Prostate gland (tissue), 2 donors: Measurements from ENCODE around the gene PLA2G4E. TPM values are rescaled to one million over a fixed set of nuclear protein-coding genes. Genes with fewer than 3 reads are reported as not detected.

ENCODE experiments used
- DNase-seq: peaks from one replicate; pipeline ENCODE4 v3.0.0-alpha.2; 2019; ENCODE audit warnings: low spot score
- H3K27ac ChIP-seq, 2 donors: fragments of 200-600 bp; sonication (generic); 2 replicates each; pipeline ENCODE4 v1.5.1; 2017 to 2019
- H3K27me3 ChIP-seq: fragments of 200-600 bp; sonication (generic); replicated peaks from 2 replicates; pipeline ENCODE4 v1.5.1; 2019; ENCODE audit not compliant: insufficient read depth
- H3K36me3 ChIP-seq, 2 donors: fragments of 200-600 bp; sonication (generic); 1 replicate in 1 of 2; 2 replicates in 1 of 2; pipeline versions ENCODE4 v1.5.1 to v1.8.1; 2017 to 2019
- H3K4me1 ChIP-seq: fragments of 200-600 bp; sonication (generic); replicated peaks from 2 replicates; pipeline ENCODE4 v1.5.1; 2019
- H3K4me3 ChIP-seq, 2 donors: fragments of 200-600 bp; sonication (generic); 2 replicates each; pipeline ENCODE4 v1.5.1; 2017 to 2019
- H3K9me3 ChIP-seq: fragments of 200-600 bp; sonication (generic); 2 replicates; pipeline ENCODE4 v1.5.1; 2017
- POLR2A ChIP-seq: fragments of 450-650 bp; IDR thresholded peaks from one replicate; pipeline ENCODE4 v1.6.1; 2016; ENCODE audit warnings: antibody characterized with exemption, mild to moderate bottlenecking
- POLR2AphosphoS5 ChIP-seq: sonication (generic); formaldehyde crosslinking; IDR thresholded peaks from one replicate; pipeline ENCODE4 v1.6.1; 2017; ENCODE audit warnings: antibody characterized with exemption
- WGBS: methylation state at CpG from one replicate; pipeline ENCODE4 v1.1.5; 2018; 5-methylcytosine and 5-hydroxymethylcytosine counted together
- intact Hi-C: fragments of 100-400 bp; cut with DNase I; formaldehyde crosslinking; loops from one replicate; pipeline ENCODE4 v1.14.2; 2022
- total RNA-seq, 2 donors: library from RNA; depleted of rRNA; stranded (reverse); fragments of >200 nt; gene quantifications; one replicate each; pipeline ENCODE4 v1.1.0, GENCODE V29; 2016
- TF ChIP-seq, protein P1 (sequence below), 4 experiments: fragments of 200-600 bp in 2 of 4; fragments of 450-650 bp in 2 of 4; sonication (generic) in 2 of 4; IDR thresholded peaks; 1 replicate in 3 of 4; 2 replicates in 1 of 4; pipeline ENCODE4 v1.5.1; 2016 to 2019; ENCODE audit warnings: antibody characterized with exemption in 4 of 4, mild to moderate bottlenecking in 2 of 4, moderate library complexity in 2 of 4

The PLA2G4E gene
- total RNA-seq, 2 donors from 2014 or later, result 0.17 to 0.18 TPM

DNA sequence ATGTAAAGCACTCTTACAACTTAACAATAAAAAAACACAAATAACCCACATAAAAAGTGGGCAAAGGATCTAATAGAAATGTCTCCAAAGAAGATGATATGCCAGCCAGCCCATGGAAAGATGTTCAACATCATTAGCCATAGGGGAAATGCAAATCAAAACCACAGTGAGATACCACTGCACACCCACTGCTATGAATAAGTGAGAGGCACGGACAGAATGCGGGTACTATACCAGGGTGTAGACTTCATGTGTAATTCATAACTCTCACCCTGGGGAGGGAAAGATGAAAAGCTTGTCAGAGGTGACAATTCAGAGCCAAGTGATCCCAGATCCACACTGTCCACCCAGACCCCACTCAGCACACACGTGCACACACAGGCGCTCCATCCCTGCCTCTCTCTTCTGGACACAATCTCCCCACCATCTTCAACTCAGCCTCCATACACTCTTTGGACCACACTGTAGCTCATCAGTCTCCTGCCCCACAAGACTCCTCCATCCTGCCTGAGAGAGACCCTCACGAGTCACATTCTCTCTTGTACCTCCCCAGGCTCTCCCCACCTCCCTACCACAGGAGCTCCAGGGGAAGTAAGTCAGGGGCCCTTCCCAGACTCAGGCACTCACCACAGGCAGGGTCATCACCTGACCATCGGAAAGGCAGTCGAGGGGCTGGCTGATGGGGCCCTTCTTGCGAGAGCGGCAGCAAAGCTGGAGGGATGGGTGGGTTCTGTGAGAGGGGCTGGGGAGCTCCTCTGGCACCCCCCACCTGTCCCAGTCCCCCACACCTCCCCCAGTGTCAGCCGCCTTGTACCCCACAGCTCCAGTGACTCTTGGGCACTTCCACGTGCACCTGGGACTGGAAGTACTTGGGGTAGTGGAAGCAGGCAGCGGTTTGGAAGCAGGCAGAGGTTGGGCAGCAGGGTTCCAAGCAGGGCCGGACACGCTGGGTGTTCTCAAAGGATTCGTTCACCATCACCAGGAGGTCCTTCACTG is 21.3 kb downstream of the PLA2G4E start:
- no peak for DNase-seq
- Histone ChIP-seq H3K9me3 (no peaks in the 10 kb centered on the region), H3K27ac (no peak overlapping the region), H3K27me3 (no peaks in the 10 kb centered on the region), H3K36me3 (no peaks in the 10 kb centered on the region), H3K4me3 (no peak overlapping the region), H3K4me1 (peaks cover 7% of the 10 kb centered on the region)
- intact Hi-C loops, result no loop called here
- TF ChIP-seq POLR2AphosphoS5 (no peak), POLR2A (no peak)
- TF ChIP-seq, protein P1, sequence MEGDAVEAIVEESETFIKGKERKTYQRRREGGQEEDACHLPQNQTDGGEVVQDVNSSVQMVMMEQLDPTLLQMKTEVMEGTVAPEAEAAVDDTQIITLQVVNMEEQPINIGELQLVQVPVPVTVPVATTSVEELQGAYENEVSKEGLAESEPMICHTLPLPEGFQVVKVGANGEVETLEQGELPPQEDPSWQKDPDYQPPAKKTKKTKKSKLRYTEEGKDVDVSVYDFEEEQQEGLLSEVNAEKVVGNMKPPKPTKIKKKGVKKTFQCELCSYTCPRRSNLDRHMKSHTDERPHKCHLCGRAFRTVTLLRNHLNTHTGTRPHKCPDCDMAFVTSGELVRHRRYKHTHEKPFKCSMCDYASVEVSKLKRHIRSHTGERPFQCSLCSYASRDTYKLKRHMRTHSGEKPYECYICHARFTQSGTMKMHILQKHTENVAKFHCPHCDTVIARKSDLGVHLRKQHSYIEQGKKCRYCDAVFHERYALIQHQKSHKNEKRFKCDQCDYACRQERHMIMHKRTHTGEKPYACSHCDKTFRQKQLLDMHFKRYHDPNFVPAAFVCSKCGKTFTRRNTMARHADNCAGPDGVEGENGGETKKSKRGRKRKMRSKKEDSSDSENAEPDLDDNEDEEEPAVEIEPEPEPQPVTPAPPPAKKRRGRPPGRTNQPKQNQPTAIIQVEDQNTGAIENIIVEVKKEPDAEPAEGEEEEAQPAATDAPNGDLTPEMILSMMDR (IDR thresholded peaks at IDR 0.05), result no peak
- WGBS, result 89% methylated on average over 13 of the region's 15 CpGs

DNA sequence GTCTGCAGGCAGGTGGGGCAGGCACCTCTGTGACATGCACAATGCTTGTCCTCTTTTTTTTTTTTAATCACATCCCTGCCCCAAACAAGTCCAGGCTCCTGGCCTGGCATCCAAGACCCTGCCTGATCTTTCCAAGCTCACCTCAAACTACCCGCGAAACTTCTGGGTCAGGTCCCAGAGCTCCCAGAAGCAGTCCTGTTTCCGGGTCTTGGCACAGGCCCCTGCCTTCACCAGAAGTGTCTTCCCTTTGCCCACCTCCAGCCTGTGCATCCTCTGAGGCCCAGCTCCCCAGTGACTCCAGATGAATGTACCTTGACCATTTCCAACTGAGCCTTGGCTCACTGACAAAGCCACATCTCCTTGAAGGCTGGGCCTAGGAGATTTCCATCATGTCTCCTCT is 23.0 kb downstream of the PLA2G4E start:
- H3K4me3 ChIP-seq, result no peak overlapping the region
- DNase-seq, result no peak
- peaks cover 7% of the 10 kb centered on the region for H3K4me1 ChIP-seq
- intact Hi-C loops, result no loop called here
- no peaks in the 10 kb centered on the region for H3K9me3 ChIP-seq
- 36% methylated on average over 3 of the region's 3 CpGs for WGBS
- H3K27me3 ChIP-seq, result no peaks in the 10 kb centered on the region
- H3K27ac ChIP-seq, result peak overlapping the region in 1 of 2 donors; percentile 17
- TF ChIP-seq POLR2A (no peak), POLR2AphosphoS5 (no peak)
- TF ChIP-seq, protein P1 (IDR thresholded peaks at IDR 0.05), result no peak
- no peaks in the 10 kb centered on the region for H3K36me3 ChIP-seq

DNA sequence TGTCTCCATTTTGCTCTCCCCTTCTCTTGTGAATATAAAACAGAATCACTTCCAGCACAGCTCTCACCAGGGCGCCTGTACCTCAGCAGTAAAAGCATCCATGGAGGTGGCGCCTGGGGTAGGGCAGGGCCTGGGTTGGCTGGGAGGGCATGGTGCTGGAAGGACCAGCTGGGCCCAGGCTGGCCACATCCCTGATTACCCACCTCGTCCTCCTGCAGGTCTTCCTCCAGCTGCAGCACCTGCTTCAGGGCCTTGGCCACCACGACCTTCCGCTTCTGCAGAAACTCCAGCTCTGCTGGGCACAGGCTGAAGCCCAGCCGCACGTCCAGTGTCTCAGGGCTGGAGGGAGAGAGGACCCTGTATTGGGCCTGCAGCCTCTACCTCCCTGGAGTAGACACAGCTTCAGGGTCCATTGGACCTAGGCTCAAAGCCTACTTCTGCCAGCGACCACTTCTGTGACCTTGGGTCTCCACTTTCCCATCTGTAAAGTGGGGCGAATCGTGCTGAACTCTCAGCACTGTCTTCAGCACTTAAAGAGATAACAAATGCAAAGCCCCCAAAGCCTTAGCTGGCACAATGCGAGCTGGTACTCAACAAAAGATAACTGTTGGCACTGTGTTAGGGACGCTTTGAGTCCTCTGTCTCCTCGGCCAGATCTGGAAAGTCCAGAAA is 23.8 kb downstream of the PLA2G4E start:
- no peaks in the 10 kb centered on the region for H3K9me3 ChIP-seq
- H3K4me1 ChIP-seq, result peaks cover 7% of the 10 kb centered on the region
- TF ChIP-seq, protein P1 (IDR thresholded peaks at IDR 0.05), result no peak
- TF ChIP-seq POLR2AphosphoS5, result no peak
- TF ChIP-seq POLR2A, result no peak
- peak overlapping the region in 1 of 2 donors; percentile 17 for H3K27ac ChIP-seq
- 80% methylated on average over 13 of the region's 13 CpGs for WGBS
- H3K27me3 ChIP-seq, result no peaks in the 10 kb centered on the region
- H3K4me3 ChIP-seq, result no peak overlapping the region
- DNase-seq, result no peak
- no peaks in the 10 kb centered on the region for H3K36me3 ChIP-seq
- intact Hi-C loops, result no loop called here

DNA sequence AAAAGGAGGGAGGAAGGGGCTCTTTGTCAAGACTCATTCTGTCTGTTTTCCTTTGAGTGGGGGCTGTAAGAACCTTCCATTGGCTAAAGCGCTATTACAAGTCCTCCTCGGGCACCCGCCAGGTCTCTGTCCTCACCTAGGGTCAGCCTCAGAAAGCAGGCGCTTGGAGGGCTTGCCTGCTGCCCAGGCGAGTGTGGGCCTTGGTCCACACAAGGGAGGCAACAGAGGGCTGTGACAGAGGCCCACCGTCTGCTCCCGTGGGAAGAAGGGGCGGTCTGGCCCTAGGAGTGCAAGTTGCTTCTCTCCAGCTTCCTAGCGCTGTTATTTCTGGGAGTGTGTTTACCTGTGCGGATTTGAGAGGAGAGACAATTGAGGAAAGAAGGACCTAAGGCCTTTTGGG is 24.5 kb downstream of the PLA2G4E start:
- no peaks in the 10 kb centered on the region for H3K27me3 ChIP-seq
- DNase-seq, result no peak
- peaks cover 7% of the 10 kb centered on the region for H3K4me1 ChIP-seq
- intact Hi-C loops, result no loop called here
- TF ChIP-seq POLR2A (no peak), POLR2AphosphoS5 (no peak)
- TF ChIP-seq, protein P1 (IDR thresholded peaks at IDR 0.05), result no peak
- H3K36me3 ChIP-seq, result no peaks in the 10 kb centered on the region
- H3K27ac ChIP-seq, result no peak overlapping the region
- H3K4me3 ChIP-seq, result no peak overlapping the region
- 93% methylated on average over 9 of the region's 10 CpGs for WGBS
- no peaks in the 10 kb centered on the region for H3K9me3 ChIP-seq
